Parathyroid adenoma (tissue), 2 donors: Measurements from ENCODE around the gene ZNF397.

Experiments used
- H2AFZ ChIP-seq: fragments of 300-600 bp; sonication (generic); one replicate; pipeline ENCODE4 v1.7.0; 2017; ENCODE audit warnings: antibody characterized with exemption, mild to moderate bottlenecking
- H3K27ac ChIP-seq: fragments of 300-600 bp; sonication (generic); one replicate; pipeline ENCODE4 v1.7.0; 2017
- H3K27me3 ChIP-seq: fragments of 300-600 bp; sonication (generic); one replicate; pipeline ENCODE4 v1.7.0; 2017; ENCODE audit warnings: low read length; ENCODE audit not compliant: control insufficient read depth, insufficient read depth
- H3K36me3 ChIP-seq: fragments of 300-600 bp; sonication (generic); one replicate; pipeline ENCODE4 v1.7.0; 2017; ENCODE audit warnings: low read length; ENCODE audit not compliant: control insufficient read depth, insufficient read depth
- H3K4me1 ChIP-seq: fragments of 300-600 bp; sonication (generic); one replicate; pipeline ENCODE4 v1.7.0; 2017; ENCODE audit warnings: control low read depth
- H3K4me2 ChIP-seq: fragments of 300-600 bp; sonication (generic); one replicate; pipeline ENCODE4 v1.7.0; 2017; ENCODE audit warnings: low read length
- H3K4me3 ChIP-seq: fragments of 300-600 bp; sonication (generic); one replicate; pipeline ENCODE4 v1.7.0; 2017; ENCODE audit warnings: low read depth, low read length
- H3K79me2 ChIP-seq: fragments of 300-600 bp; sonication (generic); one replicate; pipeline ENCODE4 v1.7.0; 2017; ENCODE audit warnings: control low read depth
- H3K9ac ChIP-seq: fragments of 300-600 bp; sonication (generic); one replicate; pipeline ENCODE4 v1.7.0; 2017; ENCODE audit warnings: mild to moderate bottlenecking
- H3K9me3 ChIP-seq: fragments of 300-600 bp; sonication (generic); one replicate; pipeline ENCODE4 v1.7.0; 2017; ENCODE audit warnings: low read length; ENCODE audit not compliant: control insufficient read depth
- TF ChIP-seq, protein P1 (sequence below): fragments of 300-600 bp; sonication (generic); IDR thresholded peaks from one replicate; pipeline ENCODE4 v1.7.0; 2017; ENCODE audit warnings: antibody characterized with exemption, mild to moderate bottlenecking
- donor health status: primary hyperparathyroidism.

ZNF397 gene

DNA sequence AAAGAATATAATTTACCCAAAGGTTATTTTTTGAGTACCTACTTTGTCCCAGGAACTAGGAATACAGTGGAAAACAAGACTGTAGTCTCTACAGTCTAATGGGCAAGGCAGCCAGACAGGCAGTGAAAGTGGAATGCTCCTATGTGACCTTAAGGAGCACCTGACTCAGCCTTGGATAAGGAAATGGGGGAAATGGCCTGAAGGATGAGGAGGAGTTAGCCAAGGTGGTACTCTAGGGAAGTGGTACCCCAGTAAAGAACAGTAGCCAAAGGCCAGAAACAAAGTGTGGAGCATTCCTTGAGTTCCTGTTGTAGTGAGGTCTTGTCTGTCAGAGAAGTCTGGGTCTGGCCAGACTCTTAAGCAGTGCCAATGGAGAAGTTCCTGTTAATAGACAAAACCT lies 6.0 kb downstream of the ZNF397 start:
- no peak overlapping the region for H2AFZ ChIP-seq
- H3K79me2 ChIP-seq = peaks cover 3% of the 10 kb centered on the region
- no peaks in the 10 kb centered on the region for H3K9me3 ChIP-seq
- no peaks in the 10 kb centered on the region for H3K4me1 ChIP-seq
- H3K4me2 ChIP-seq = no peak overlapping the region
- TF ChIP-seq, protein P1, sequence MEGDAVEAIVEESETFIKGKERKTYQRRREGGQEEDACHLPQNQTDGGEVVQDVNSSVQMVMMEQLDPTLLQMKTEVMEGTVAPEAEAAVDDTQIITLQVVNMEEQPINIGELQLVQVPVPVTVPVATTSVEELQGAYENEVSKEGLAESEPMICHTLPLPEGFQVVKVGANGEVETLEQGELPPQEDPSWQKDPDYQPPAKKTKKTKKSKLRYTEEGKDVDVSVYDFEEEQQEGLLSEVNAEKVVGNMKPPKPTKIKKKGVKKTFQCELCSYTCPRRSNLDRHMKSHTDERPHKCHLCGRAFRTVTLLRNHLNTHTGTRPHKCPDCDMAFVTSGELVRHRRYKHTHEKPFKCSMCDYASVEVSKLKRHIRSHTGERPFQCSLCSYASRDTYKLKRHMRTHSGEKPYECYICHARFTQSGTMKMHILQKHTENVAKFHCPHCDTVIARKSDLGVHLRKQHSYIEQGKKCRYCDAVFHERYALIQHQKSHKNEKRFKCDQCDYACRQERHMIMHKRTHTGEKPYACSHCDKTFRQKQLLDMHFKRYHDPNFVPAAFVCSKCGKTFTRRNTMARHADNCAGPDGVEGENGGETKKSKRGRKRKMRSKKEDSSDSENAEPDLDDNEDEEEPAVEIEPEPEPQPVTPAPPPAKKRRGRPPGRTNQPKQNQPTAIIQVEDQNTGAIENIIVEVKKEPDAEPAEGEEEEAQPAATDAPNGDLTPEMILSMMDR = no peak
- H3K27me3 ChIP-seq = no peaks in the 10 kb centered on the region
- no peak overlapping the region for H3K9ac ChIP-seq
- H3K27ac ChIP-seq = no peak overlapping the region
- peaks cover 2% of the 10 kb centered on the region for H3K36me3 ChIP-seq
- H3K4me3 ChIP-seq = no peak overlapping the region

DNA sequence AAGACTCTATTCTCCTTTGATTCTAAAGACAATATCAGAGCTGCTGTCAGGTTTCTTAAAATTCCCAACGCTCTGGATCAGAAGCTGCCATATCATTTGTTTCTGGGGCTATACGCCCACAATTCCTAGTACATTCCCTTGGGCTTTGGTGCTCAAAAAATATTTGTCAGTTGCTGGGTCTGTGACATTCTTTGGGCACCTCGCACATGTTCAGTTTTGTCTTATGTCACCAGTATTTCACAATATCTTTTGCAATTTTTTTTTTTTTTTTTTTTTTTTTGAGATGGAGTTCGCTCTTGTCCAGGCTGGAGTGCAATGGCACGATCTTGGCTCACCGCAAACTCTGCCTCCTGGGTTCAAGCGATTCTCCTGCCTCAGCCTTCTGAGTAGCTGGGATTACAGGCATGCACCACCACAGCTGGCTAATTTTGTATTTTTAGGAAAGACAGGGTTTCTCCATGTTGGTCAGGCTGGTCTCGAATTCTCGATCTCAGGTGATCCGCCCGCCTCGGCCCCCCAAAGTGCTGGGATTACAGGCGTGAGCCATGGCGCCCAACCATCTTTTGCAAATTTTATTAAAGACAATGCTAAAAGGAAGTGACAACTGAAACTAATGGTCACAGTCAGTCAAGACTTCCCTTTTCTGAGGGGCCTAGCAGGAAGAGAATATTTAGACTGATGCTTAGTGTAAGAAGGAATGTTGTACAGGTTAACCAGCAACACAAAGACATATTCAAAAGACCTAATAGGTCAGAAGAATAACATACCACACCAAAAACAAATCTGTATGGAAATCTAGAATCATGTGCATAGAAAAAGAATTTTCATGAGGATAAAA lies 6.8 kb downstream of the ZNF397 start:
- H3K79me2 ChIP-seq = peaks cover 3% of the 10 kb centered on the region
- TF ChIP-seq, protein P1 = no peak
- no peak overlapping the region for H2AFZ ChIP-seq
- H3K27ac ChIP-seq = no peak overlapping the region
- H3K4me2 ChIP-seq = no peak overlapping the region
- H3K4me3 ChIP-seq = no peak overlapping the region
- H3K36me3 ChIP-seq = peaks cover 1% of the 10 kb centered on the region
- no peaks in the 10 kb centered on the region for H3K4me1 ChIP-seq
- no peaks in the 10 kb centered on the region for H3K9me3 ChIP-seq
- H3K27me3 ChIP-seq = no peaks in the 10 kb centered on the region
- H3K9ac ChIP-seq = no peak overlapping the region

DNA sequence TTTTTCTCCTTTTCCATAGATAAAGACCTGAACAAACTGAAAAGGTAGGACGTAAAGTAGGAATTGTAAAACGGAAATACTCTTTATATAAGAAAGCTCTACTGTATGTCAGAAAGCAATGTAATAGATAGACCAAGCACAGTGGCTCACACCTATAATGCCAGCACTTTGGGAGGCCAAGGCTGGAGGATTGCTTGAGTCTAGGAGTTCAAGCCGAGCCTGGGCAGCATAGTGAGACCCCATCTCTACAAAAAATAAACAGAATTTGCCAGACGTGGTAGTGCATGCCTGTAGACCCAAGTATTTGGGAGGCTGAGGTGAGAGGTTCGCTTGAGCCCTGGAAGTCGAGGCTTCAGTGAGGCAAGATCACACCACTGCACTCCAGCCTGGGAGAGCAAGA lies 7.6 kb downstream of the ZNF397 start:
- Histone ChIP-seq H3K27me3 (no peaks in the 10 kb centered on the region), H3K4me3 (no peak overlapping the region), H3K4me2 (no peak overlapping the region), H3K36me3 (no peaks in the 10 kb centered on the region), H3K4me1 (no peaks in the 10 kb centered on the region), H3K27ac (no peak overlapping the region), H3K9ac (no peak overlapping the region), H2AFZ (no peak overlapping the region), H3K9me3 (no peaks in the 10 kb centered on the region), H3K79me2 (peaks cover 3% of the 10 kb centered on the region)
- TF ChIP-seq, protein P1 = no peak

DNA sequence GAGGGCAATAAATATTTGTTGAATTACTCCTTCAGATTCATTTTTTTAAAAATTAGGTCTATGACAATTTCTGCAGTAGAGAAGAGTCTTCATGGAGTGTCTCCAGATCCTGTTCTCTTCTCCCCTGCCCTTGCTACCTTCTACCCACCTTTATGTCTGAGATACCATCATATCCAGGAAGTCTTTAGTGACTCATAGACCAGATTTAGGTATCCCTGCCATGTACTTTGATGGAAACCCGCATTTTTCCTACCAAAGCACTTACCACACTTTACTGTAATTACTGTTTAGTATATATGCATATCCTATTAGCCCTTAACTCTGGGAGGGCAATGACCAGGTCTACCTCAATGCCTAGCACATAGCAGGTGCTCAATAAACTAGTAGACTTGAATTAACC lies 11.6 kb downstream of the ZNF397 start:
- Histone ChIP-seq H3K9me3 (no peaks in the 10 kb centered on the region), H3K9ac (no peak overlapping the region), H3K4me2 (no peak overlapping the region), H3K27ac (no peak overlapping the region), H3K79me2 (no peaks in the 10 kb centered on the region), H3K36me3 (peaks cover 3% of the 10 kb centered on the region), H3K4me1 (no peaks in the 10 kb centered on the region), H3K4me3 (no peak overlapping the region), H3K27me3 (no peaks in the 10 kb centered on the region), H2AFZ (no peak overlapping the region)
- TF ChIP-seq, protein P1 = no peak
